SK-N-SH (cell line): ENCODE results near the gene CRTC1. TPM values are rescaled to one million over a fixed set of nuclear protein-coding genes. Genes with fewer than 3 reads are reported as not detected.
A peak's percentile ranks its signal among the peaks of the same experiment; 100 is the strongest.
"Not testable (repeated sequence)": the region's sequence is repeated elsewhere in the genome, so short reads cannot be mapped to it uniquely, and the experiment has no call there.

Experiments used
- CTCF ChIA-PET: fragments of 300-600, 350-600 bp; formaldehyde crosslinking; extraction: SDS; loops from one replicate; lab custom pipeline; 2021; lab: Yijun Ruan, JAX
- POLR2A ChIA-PET: fragments of 350-600 bp; sonication (Branson Sonifier 250); formaldehyde crosslinking; extraction: SDS; loops from one replicate; lab custom pipeline; 2020; ENCODE audit warnings: antibody characterized with exemption, inconsistent platforms; lab: Yijun Ruan, JAX
- DNase-seq: peaks from one replicate; pipeline ENCODE4 v3.0.0; 2012
- H2AFZ ChIP-seq: fragments of 200-600 bp; sonication (generic); 2 replicates; pipeline ENCODE4 v1.8.1; 2016; ENCODE audit warnings: antibody characterized with exemption, mild to moderate bottlenecking, low read depth
- H3F3A ChIP-seq: fragments of 200-600 bp; sonication (generic); replicated peaks from 2 replicates; pipeline ENCODE3; 2016; ENCODE audit warnings: antibody characterized with exemption, mild to moderate bottlenecking; ENCODE audit not compliant: insufficient read depth
- H3K27ac ChIP-seq, 2 experiments: fragments of 200-500 bp in 1 of 2; fragments of 200-600 bp in 1 of 2; sonication (Bioruptor generic) in 1 of 2; sonication (generic), shearing (Covaris generic) in 1 of 2; 2 replicates each; pipeline versions ENCODE4 v1.5.1 to v1.6.1; 2014 to 2016; ENCODE audit warnings: low read depth in 2 of 2, inconsistent platforms in 1 of 2, low read length in 1 of 2, mild to moderate bottlenecking in 1 of 2, mixed read lengths in 1 of 2
- H3K27me3 ChIP-seq: fragments of 200-600 bp; sonication (generic), shearing (Covaris generic); 2 replicates; pipeline ENCODE4 v1.6.1; 2016; ENCODE audit warnings: mixed run types; ENCODE audit not compliant: insufficient read depth
- H3K36me3 ChIP-seq, 2 experiments: fragments of 200-500 bp in 1 of 2; fragments of 200-600 bp in 1 of 2; sonication (Bioruptor generic) in 1 of 2; sonication (generic) in 1 of 2; replicated peaks in 1 of 2; 2 replicates each; pipeline versions ENCODE3 to v1.5.1; 2014 to 2016; ENCODE audit warnings: low read length in 1 of 2, mild to moderate bottlenecking in 1 of 2; ENCODE audit not compliant: insufficient read depth in 2 of 2, control insufficient read depth in 1 of 2
- H3K4me1 ChIP-seq, 2 experiments: fragments of 200-500 bp in 1 of 2; fragments of 200-600 bp in 1 of 2; sonication (Bioruptor generic) in 1 of 2; sonication (generic), shearing (Covaris generic) in 1 of 2; 2 replicates each; pipeline versions ENCODE4 v1.5.1 to v1.6.1; 2014 to 2016; ENCODE audit warnings: low read depth in 1 of 2, low read length in 1 of 2, mixed run types in 1 of 2; ENCODE audit not compliant: insufficient read depth in 2 of 2, control insufficient read depth in 1 of 2
- H3K4me2 ChIP-seq: fragments of 200-600 bp; sonication (generic), shearing (Covaris generic); 2 replicates; pipeline ENCODE4 v1.6.1; 2017; ENCODE audit warnings: mixed run types
- H3K4me3 ChIP-seq, 2 experiments: fragments of 200-500 bp in 1 of 2; fragments of 200-600 bp in 1 of 2; sonication (Bioruptor generic) in 1 of 2; sonication (generic), shearing (Covaris generic) in 1 of 2; 2 replicates each; pipeline versions ENCODE4 v1.5.1 to v1.8.1; 2014 to 2016; ENCODE audit warnings: low read depth in 2 of 2, inconsistent platforms in 1 of 2, low read length in 1 of 2, mild to moderate bottlenecking in 1 of 2, mixed read lengths in 1 of 2, moderate library complexity in 1 of 2
- H3K79me2 ChIP-seq: fragments of 200-600 bp; sonication (generic); 2 replicates; pipeline ENCODE4 v1.8.1; 2017; ENCODE audit warnings: mild to moderate bottlenecking; ENCODE audit not compliant: insufficient read depth
- H3K9ac ChIP-seq: fragments of 200-600 bp; sonication (generic); 2 replicates; pipeline ENCODE4 v1.6.1; 2017; ENCODE audit warnings: mixed run types
- H3K9me2 ChIP-seq: fragments of 200-600 bp; sonication (generic); 2 replicates; pipeline ENCODE4 v1.6.1; 2017; ENCODE audit warnings: mixed run types
- H3K9me3 ChIP-seq: fragments of 200-600 bp; sonication (generic); 2 replicates; pipeline ENCODE4 v1.6.1; 2017; ENCODE audit warnings: mixed run types, mild to moderate bottlenecking, moderate library complexity
- H4K20me1 ChIP-seq: fragments of 200-600 bp; sonication (generic); 2 replicates; pipeline ENCODE4 v1.6.1; 2017; ENCODE audit warnings: mild to moderate bottlenecking, mixed run types; ENCODE audit not compliant: insufficient read depth
- EZH2phosphoT487 ChIP-seq: fragments of 200-600 bp; sonication (generic); IDR thresholded peaks from 2 replicates; pipeline ENCODE4 v1.6.1; 2017; ENCODE audit warnings: low read depth, mixed run types, mild to moderate bottlenecking, antibody characterized with exemption, moderate library complexity, borderline replicate concordance
- FOXM1 ChIP-seq: IDR thresholded peaks from 2 replicates; pipeline ENCODE4 v1.4.0; 2012; ENCODE audit warnings: low read depth, mild to moderate bottlenecking
- IRF3 ChIP-seq: fragments of 150-350 bp; IDR thresholded peaks from 2 replicates; pipeline ENCODE4 v1.6.1; 2016; ENCODE audit warnings: mild to moderate bottlenecking, low read depth, low read length
- JUND ChIP-seq: IDR thresholded peaks from 2 replicates; pipeline ENCODE4 v1.4.0; 2012
- MEF2A ChIP-seq: IDR thresholded peaks from 2 replicates; pipeline ENCODE4 v1.4.0; 2012; ENCODE audit warnings: low read depth, borderline replicate concordance
- NFIC ChIP-seq: IDR thresholded peaks from 2 replicates; pipeline ENCODE4 v1.4.0; 2012; ENCODE audit warnings: borderline replicate concordance
- POLR2AphosphoS5 ChIP-seq: IDR thresholded peaks from 2 replicates; pipeline ENCODE4 v1.6.1; 2012; ENCODE audit warnings: low read depth, low read length
- RFX5 ChIP-seq: IDR thresholded peaks from 2 replicates; pipeline ENCODE4 v1.6.1; 2012; ENCODE audit warnings: mild to moderate bottlenecking, improper control_type of control experiment, low read length
- SIN3A ChIP-seq: IDR thresholded peaks from 2 replicates; pipeline ENCODE4 v1.6.1; 2012; ENCODE audit warnings: low read depth, mild to moderate bottlenecking, low read length, moderate library complexity, borderline replicate concordance
- SMC3 ChIP-seq: IDR thresholded peaks from 2 replicates; pipeline ENCODE4 v1.6.1; 2012; ENCODE audit warnings: low read depth, low read length, improper control_type of control experiment
- TCF12 ChIP-seq: IDR thresholded peaks from 2 replicates; pipeline ENCODE4 v1.4.0; 2012
- TEAD4 ChIP-seq: IDR thresholded peaks from 2 replicates; pipeline ENCODE4 v1.4.0; 2012; ENCODE audit warnings: mild to moderate bottlenecking, borderline replicate concordance; ENCODE audit not compliant: insufficient read depth
- YY1 ChIP-seq: IDR thresholded peaks from 2 replicates; pipeline ENCODE4 v1.4.0; 2012; ENCODE audit warnings: low read depth, mild to moderate bottlenecking
- WGBS: methylation state at CpG from one replicate; pipeline ENCODE4 v1.1.6; 2017; ENCODE audit warnings: low lambda C conversion rate; 5-methylcytosine and 5-hydroxymethylcytosine counted together
- polyA plus RNA-seq, 3 experiments: library from polyadenylated mRNA; depleted of rRNA; stranded (reverse); fragments of >200 nt; gene quantifications; 2 replicates each; pipeline ENCODE4 v1.2.3, GENCODE V29; 2012

Gene CRTC1
- polyA plus RNA-seq, 1 of the 3 experiments (the other 2 are of a cell fraction): 5.0 TPM

GRCh38 chr19:18676692-18677091 lies 6.8 kb upstream of the CRTC1 start:
- H3K27me3 ChIP-seq: no peaks in the 10 kb centered on the region
- H3K9ac ChIP-seq: no peak overlapping the region
- peaks cover 3% of the 10 kb centered on the region for H3F3A ChIP-seq
- WGBS: 94% methylated on average over 6 of the region's 7 CpGs
- H3K36me3 ChIP-seq: no peaks in the 10 kb centered on the region
- no peaks in the 10 kb centered on the region for H3K79me2 ChIP-seq
- no peak overlapping the region for H3K4me3 ChIP-seq
- H3K9me2 ChIP-seq: no peaks in the 10 kb centered on the region
- no peak overlapping the region for H3K4me2 ChIP-seq
- no peaks in the 10 kb centered on the region for H4K20me1 ChIP-seq
- ChIA-PET POLR2A (interaction anchor here (0.6 kb wide), 1 partner anchor 308 kb away, joined by 3 read pairs; no protein-coding TSS in a partner anchor), CTCF (interaction anchor here (0.8 to 3.1 kb wide), 6 partner anchors 83 to 225 kb away, joined by 3 to 14 read pairs (median 4); no protein-coding TSS in a partner anchor)
- no peaks in the 10 kb centered on the region for H3K9me3 ChIP-seq
- DNase-seq: no peak
- H3K4me1 ChIP-seq: peaks cover 5 to 15% of the 10 kb centered on the region in 2 experiments; a peak in 2 of 4 replicates
- no peak overlapping the region for H2AFZ ChIP-seq
- TF ChIP-seq SIN3A (no peak), SMC3 (no peak), IRF3 (no peak), JUND (no peak), RFX5 (no peak)
- no peak overlapping the region for H3K27ac ChIP-seq

- Histone ChIP-seq H3K9me2 (no peaks in the 10 kb centered on the region), H3K36me3 (no peaks in the 10 kb centered on the region), H3K4me2 (no peak overlapping the region), H2AFZ (no peak overlapping the region), H4K20me1 (no peaks in the 10 kb centered on the region), H3K27me3 (no peaks in the 10 kb centered on the region), H3K9ac (no peak overlapping the region), H3K79me2 (no peaks in the 10 kb centered on the region), H3K4me3 (no peak overlapping the region), H3K9me3 (no peaks in the 10 kb centered on the region), H3K27ac (peak overlapping the region; percentile 19 to 79; a peak in 1 of 4 replicates), H3F3A (peaks cover 3% of the 10 kb centered on the region), H3K4me1 (peaks cover 2 to 15% of the 10 kb centered on the region in 2 experiments; a peak in 2 of 4 replicates)
- no peak for DNase-seq
- POLR2A ChIA-PET: interaction anchor here (0.6 kb wide), 1 partner anchor 307 kb away, joined by 3 read pairs; no protein-coding TSS in a partner anchor
- WGBS: 84% methylated on average over 13 of the region's 13 CpGs
- TF ChIP-seq MEF2A (no peak), TEAD4 (no peak), YY1 (no peak), TCF12 (no peak), FOXM1 (no peak), NFIC (no peak), POLR2AphosphoS5 (no peak), EZH2phosphoT487 (no peak)
- CTCF ChIA-PET: interaction anchor here (0.6 to 1.2 kb wide), 4 partner anchors 86 to 227 kb away, joined by 3 to 6 read pairs (median 3); no protein-coding TSS in a partner anchor
Observed at GRCh38 chr19:18677156-18677555, 6.3 kb upstream of the CRTC1 start.

GRCh38 chr19:18680148-18680547 lies 3.3 kb upstream of the CRTC1 start:
- H3F3A ChIP-seq, H3K4me3 ChIP-seq, H3K27ac ChIP-seq, H3K9ac ChIP-seq, H3K9me3 ChIP-seq, H4K20me1 ChIP-seq, H3K9me2 ChIP-seq, H3K4me2 ChIP-seq, H2AFZ ChIP-seq, POLR2A ChIA-PET, DNase-seq, H3K36me3 ChIP-seq, H3K27me3 ChIP-seq: not testable (repeated sequence)
- CTCF ChIA-PET: interaction anchor here (1.3 kb wide), 1 partner anchor 167 kb away, joined by 3 read pairs; no protein-coding TSS in a partner anchor
- WGBS: 100% methylated on average over 1 of the region's 1 CpG
- H3K79me2 ChIP-seq: peaks cover 13% of the 10 kb centered on the region
- peaks cover 15 to 17% of the 10 kb centered on the region in 2 experiments; a peak in 2 of 4 replicates for H3K4me1 ChIP-seq
